ENCODE measurements around the gene MAP4K2.
"Not testable (repeated sequence)": the region's sequence is repeated elsewhere in the genome, so short reads cannot be mapped to it uniquely, and the experiment has no call there.

MAP4K2 gene

DNA sequence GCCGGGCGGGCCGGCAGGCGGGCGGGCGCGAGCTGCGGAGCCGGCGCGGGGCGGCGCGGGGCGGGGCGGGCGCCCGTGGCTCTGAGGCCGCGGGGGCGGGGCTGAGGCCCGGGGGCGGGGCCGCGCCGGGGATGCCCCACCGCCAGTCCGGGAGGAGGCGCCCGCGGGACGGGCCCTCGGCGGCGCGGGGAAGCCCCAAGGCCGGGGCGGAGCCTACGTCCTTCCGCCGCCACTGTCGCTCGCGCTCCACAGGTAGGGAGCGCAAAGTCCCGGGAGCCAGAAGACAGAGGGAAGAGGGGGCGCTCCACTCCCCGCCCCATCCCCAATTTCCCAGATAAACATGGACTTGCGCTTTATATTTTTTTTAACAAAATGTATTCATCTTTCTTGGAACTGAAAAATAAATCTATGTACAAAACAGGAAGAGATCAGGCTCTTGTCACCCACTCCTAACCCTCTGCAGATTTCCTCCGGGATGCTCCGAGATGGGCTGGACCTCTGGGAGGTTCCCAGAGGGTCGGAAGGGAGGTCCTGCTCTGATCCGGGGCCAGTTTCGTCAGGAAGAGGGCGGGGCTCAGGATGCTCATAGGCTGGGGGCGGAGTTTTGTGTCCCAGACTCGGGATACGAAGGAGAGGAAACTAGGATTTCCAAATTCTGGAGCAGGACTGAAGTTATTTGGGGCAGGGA lies at the start of gene MAP4K2:
MAP4K2 (minus strand) TSS at position 57 of the 688 bp plus-strand sequence. CDS start 65 bp downstream, outside the sequence.
- peak; percentile 22 for DNase-seq

DNA sequence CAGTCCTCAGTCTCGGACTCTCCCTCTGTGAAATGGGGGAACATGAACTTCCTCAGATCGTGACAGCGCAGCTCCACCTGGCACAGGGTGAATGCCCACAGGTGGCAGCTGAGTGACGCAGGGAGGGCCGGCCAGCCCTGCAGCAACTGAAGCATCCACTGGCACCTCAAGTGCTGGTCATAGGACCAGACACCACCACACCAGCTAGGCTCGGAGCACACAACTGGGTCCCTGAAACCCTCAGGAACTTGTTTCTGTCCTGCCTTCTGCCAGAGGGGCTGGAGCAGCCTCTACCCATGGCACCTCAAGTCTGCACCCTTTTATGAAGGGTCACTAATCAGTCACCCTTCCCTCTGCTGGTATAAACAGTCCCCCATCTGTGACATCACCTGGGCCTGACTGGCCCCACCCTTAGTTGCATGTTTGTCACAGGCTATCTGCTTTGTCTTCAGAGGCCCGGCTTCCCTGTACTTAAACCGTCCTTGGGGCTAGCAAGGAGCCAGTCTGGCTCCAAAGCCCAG lies 48.9 kb upstream of the MAP4K2 start:
- no peak for DNase-seq

DNA sequence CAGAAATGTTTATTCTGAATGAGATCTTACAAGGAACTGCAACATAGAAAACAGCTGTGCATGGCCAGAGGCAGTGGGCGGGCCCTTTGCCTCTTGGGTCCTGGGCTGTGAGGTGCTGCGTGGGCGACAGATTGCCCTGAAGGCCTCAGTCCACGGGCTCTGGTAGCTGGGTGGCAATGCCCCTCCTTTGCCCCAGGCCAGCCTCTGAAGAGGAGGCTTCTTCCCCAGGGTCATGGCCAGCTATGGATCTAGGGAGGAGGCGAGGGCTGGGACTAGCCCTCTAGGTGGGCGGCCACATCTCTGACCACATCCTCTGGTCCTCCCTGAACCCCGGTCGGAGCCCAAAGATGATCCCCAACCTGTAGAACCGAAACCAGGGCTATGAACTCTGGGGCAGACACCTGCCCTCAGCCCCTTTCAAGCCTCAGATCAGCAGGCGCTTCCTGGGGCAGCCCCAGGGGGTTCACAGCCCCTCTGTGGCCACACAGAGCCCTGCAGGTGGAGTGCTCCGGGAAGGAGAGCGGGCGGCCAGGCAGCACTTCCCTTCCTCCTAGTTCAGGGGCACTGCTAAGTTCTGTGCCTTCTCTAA lies 48.1 kb upstream of the MAP4K2 start:
- DNase-seq: no peak

DNA sequence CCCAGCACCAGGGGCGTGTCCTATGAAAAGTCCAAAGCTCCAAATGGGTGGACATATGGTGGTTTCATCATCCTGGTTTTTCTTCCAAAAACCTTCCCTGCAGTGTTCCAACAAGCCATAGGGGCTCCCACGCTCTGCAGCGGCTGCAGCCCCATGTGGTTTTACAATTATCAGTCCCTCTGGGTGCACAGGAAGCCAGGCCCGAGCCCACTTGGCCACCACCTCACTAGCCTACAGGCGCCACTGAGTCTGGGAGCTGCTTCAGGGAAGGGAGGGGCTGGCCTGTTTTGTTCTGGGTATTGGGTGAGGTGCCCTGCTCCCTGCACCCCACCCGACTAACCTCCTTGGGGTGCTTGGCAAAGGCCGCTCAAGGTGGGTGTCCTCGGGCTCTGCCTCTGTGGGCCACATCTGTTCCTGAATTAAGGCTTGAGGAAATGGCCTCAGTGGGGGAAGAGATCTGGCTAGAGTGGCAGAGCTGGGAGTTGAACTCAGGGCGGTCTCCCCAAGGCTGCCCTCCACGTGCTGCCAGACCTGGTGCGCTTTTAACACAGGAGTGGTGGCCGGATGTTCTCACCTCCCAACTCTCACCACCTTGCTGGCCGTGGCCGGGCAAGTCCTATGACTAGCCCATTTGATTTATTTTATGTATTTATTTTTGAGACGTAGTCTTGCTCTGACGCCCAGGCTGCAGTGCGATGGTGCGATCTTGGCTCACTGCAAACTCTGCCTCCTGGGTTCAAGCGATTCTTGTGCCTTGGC lies 46.8 kb upstream of the MAP4K2 start:
- no peak for DNase-seq

DNA sequence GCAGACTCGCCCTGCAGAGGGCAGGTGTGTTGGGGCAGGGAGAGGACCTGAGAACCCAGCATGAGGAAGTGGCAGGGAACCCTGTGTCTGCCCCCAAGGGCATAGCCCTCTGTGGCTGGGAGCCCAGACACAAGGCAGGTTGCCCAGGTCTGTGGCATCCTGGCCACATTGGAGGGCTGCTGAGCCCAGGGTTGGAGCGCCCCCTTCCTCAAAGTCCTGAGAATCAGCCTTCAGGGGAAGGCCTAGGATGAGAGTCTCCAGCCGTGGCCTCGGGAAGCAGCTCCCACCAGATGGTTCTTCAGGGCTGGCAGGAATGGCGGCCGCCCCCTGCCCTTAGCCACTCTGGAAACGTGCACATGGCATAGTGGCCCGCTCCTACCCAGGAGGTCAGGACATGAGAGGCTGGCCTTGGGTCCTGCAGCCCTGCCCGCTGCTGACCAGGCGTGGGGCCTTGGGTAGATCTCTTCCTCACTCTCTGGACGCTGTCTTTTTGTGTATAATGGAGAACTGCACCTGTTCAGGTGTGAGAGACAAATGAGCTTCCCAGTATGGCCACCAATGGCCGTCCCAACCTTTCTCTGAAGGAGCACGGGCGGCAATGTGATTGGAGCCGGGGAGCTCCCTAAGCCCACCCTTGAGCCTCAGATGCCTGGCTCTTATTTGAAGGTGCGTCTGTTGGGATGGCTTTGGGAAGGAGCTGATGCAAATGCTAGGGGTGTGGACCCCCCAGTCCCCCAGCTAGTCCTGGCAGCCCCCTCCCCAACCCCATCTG lies 46.0 kb upstream of the MAP4K2 start:
- no peak for DNase-seq

DNA sequence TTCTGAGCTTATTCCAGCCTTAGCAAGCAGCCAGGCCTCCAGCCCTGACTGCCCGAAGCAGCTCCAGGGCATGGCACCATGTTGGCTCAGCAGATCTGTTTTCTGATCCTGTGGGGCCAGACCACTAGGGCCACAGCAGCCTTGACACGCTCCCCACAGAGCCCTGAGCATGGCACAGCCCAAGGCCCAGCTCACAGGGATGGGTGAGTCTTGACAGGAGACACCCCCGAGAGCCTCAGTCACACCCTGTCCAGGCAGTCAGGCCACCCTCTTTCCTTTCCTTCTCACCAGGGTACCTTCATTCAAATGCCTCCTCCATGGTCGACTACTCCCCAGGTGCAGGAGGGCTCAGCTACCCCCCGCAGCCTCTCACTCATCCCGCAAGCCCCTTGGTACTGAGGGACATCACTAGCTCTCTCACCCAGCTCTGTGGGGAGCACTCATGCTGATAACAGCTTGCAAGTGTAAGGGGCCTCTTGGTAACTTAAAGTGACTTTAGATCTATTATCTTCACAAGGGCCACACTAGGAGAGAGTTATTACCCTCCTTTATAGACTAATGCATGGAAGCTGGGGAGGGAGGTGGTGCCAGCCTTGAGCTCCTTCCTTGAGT lies 45.3 kb upstream of the MAP4K2 start:
- no peak for DNase-seq

DNA sequence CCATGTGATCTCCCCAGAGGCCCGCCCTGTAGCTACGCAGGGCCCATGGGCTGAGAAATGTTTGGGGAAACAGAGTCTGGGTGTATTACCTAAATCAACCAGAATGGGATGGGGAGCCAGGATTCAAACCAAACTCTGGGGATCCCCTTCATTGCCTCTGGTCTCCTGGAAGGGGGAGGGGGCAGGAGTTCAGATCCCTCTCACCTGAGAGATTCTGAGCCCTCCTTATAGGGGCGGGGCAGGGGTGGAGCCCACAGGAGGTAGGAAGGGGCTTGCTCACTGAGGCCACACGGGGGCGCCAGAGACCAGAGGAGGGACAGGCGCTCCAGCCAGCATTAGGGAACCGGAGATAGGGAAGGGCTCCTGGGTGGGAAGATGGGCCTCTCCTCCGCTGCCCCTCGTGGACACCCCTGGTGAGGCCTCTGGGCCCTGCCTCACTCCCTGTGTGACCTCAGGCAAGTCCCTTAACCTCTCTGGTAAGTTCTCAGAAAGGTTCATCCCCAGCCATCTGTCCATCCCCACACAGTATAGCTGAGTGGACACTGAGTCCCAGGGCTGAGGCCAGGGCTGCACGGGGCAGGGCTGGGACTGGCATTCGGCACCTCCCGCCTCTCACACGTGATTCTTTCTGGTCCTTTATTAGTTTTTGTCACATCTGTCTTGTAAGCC lies 44.1 kb upstream of the MAP4K2 start:
- DNase-seq: peak; percentile 38

DNA sequence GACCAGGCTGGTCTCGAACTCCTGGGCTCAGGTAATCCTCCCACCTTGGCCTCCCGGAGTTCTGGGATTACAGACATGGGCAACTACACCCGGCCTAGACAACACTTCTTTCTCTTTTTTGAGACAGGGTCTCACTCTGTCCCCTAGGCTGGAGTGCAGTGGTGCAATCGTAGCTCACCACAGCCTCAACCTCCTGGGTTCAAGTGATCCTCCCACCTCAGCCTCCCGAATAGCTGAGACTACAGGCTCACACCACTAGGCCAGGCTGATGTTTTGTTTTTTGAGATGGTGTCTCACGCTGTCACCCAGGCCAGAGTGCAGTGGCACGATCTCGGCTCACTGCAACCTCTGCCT lies 42.7 kb upstream of the MAP4K2 start:
- not testable (repeated sequence) for DNase-seq

DNA sequence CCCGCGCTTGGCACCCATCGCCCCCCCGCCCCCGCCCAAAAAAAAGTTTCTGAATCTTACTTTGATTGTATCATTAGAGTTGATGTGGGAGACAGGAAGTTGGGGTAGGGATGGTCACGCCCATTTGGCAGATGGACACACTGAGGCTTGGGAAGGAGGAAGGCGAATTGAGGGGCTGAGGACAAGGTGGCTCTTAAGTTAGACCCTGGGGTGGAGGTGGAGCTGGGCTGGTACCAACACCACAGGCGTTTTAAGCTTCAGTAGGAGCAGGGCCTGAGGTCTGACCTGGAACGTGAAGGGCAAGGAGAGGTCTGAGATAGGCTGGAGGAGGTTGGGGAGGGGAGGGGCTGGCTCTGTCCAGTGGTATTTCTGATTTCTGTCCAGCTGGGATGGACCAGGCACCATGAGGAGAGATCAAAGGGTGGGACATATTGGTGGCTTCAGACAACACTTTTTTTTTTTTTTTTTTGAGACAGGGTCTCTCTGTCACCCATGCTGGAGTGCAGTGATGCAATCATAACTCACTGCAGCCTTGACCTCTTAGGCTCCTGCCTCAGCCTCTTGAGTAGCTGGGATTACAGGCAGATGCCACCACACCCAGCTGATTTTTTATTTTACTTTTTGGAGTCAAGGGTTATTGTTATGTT lies 42.2 kb upstream of the MAP4K2 start:
- no peak for DNase-seq

DNA sequence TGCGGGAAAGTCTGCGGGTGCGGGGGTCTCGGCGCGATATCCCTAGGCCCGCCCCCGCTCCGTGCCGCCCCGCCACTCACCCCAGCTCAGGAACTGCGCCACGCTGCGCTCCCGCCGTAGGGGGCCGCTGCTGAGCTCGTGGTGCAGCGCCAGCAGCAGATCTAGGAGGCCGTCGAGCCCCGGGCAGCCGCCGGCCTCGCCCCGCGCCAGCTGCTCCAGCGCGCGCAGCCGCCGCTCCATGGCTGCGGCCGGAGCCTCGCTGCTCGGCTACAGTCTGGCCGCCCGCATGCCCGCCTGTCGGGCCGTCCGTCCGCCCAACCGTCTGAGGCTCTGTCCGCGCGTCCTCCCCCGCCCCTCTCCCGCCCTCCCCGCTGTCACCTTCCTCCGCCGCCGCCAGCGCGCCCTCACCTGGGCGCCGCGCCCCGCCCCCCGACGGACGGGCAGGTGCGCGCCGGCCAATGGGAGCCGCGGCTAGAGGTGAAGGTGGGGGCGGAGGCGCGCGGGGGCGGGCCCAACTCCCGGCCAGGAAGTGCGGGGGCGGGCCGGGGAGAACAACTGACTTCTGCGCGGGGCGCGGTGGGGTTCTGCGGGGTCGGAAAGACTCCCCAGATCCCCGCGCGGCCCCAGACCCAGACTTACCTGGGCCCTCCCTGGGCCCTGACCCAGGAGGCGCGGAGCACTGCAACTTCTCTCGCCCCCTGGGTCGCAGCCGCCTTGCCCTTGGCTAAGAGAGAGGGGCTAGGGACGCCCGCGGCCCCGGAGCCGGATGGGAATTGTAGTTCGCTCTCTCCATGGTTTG lies 41.5 kb upstream of the MAP4K2 start, which contains the start of gene CDC42BPG:
CDC42BPG (minus strand) TSS at position 324 of the 799 bp plus-strand sequence; CDS start at position 240, 84 bp downstream.
- peak; percentile 20 for DNase-seq

DNA sequence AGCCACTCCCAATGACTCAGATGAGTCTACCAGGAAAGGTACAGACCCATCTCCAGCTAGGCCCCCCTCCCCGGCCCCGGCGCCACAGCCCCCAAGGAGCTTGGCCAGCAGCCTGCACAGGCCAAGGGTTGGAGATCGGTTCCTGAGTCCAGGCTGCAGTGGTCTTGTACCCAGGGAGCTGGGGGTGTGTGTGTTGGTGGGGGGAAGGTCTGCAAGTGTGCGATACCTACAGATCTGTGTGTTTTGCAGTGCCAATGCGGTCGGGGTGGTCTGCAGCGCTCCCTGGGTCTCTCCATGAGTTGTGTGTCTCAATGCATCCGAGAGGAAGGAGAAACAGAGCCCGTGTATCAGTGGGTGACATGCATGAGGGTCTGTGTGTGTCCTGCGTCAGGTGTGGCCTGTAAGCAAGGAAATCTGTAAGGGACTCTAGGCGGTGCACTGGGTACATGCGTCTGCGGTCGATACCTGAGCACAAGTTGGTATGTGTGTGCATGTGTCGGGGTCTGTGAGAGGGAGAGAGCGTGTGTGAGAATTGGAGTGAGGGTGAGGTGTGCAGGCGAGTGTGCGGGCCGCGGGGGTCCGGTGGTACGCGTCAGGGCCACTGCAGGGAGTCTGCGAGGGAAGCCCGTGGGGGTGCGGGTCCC lies 40.8 kb upstream of the MAP4K2 start:
- no peak for DNase-seq

DNA sequence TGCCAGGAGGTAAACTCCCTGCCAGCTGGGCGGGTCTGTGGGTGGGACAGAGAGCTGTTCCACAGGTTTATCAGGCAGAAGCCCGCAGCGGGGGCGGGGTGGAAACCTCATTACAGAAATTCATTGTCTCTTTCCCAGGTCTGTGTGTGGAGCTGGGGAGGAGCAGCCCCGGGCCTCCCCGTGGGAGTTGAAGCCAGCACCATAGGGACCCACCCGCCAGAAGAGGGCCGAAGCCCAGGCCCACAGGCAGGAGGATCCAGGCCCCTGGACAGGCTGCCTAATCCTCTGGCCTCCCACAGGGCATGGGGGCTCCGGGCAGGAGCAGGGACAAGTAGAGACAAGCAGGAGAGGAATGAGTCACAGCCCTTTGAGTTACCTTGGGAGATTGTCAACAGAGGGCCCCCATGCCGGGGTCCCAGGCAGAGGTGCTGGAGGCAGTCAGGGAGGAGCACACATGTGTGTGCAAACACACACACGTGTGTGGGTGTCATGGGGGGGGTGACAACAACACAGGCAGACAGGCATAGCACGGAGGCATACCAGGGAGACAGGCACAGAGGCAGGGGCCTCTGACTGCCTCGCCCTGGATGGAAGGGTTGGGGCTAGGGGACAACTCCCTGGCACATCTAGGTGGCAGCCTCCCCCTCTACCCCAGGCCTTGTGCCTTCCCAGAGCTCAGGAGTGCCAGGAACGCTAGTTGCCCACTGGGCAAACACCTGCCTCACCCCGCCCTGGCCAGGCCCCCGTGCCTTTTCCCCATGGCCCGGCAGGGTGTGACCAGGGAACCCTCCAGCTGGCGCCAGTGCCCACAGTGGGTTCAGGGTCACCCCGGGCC lies 40.1 kb upstream of the MAP4K2 start:
- no peak for DNase-seq

DNA sequence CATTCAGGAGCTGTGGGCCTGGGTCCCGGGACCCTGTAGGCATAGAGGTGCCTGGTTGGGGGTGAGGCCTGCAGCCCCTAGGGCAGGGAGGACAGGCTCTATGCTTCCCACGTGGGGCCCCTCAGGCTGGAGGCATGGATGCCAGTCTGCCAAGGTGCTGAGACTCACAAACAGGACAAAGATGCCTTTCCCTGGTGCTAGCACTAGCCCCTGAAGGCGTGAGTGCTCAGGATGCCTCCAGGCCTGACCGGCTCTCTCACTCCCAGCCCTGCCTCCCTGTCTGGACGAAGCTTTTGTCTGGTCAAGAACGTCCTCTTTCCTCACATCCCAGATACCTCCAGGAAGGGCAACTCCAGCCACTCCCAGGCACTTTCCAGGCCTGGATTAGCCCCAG lies 39.3 kb upstream of the MAP4K2 start:
- no peak for DNase-seq

DNA sequence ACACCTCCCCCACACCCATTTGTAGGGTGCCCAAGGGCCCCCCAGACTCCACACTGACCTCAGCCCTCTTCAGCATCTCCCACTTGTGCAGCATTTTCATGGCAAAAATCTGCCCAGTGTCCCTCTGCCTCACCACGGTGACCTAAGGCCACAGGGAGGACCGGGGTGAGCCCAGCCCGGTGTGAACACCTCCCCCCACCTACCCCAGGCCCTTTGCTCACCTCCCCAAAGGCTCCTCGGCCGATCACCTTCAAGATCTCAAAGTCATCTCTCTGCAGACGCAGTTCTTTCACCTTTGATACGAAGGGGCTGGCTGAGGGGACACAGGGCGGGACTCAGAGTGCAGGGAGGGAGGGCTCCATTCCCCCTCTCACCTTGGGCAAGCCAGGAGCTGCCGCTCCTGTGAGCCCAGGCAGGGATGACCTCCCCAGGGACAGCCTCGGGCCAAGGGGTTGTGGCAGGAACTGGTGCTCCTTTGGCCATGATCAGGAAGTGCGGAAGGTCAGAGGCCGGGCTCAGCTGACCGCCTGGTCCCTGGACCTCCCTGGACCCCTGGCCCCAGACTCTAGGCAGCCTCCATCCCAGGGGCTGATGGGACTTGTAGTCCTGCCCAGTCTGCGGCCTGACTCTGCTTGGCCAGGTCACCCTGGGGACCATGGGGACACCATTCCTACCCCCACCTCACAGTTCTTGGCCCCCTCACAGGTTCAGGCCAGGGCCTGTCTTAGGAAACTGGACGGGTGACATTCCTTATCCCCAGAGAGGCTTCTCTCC lies 38.8 kb upstream of the MAP4K2 start:
- DNase-seq: no peak

DNA sequence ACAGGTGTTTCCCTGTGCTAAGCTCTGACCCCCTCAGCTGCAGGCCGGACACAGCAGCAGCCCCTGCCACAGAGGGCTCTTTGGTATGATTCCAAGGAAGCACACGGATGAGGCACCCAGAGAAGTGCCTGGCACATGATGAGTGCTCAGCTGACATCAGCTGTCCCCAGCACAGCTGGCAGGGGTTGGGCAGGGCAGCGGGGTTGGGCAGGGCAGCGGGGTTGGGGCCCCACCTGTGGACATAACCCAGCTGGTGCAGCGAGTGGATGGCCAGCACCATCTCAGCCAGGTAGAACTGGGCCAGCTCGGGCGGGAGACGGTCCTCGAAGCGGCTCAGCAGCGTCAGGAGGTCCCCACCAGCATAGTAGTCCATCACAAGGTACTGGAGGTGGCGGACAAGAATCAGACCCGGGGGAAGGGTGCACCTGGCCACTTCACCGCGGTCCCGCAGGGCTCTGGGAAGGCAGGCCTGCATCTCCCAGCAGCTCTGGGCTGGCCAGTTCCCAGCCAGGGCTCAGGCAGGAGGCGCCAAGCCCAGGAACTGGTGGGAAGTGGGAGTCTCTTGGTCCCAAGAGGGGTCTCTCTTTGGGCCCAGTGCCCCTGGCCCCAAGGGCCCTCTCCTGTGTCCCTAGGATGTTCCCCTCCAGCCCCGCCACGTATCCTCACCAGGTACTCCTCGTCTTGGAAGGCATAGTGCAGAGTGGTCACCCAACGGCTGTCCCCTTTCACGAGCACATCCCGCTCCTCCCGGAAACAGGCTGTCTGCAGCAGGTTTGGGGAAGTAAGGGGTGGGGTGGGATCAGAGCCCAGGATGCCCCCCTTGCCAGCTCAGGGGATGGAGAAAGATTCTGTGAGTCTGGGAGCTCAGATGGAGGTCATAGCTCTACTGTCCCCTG lies 37.1 kb upstream of the MAP4K2 start:
- no peak for DNase-seq

DNA sequence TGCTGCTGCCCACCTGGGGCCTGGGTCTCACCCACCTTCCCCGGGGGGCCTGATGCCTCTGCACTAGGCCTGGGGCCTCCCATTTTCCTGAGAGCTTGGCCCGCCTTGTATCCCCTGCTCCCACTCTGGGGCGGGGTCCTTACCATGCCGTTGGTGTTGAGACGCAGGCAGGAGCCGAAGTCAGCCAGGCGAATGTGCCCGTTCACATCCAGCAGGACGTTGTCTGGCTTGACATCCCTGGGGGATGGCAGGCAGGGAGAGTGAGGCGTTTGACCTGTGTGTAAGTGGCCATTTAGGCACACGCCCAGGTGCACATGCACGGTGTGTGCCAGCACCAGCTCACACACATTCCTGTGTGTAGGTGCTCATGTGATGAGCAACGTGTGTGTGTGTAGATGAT lies 36.3 kb upstream of the MAP4K2 start:
- no peak for DNase-seq
